ENCODE measurements around the gene CACNA2D4.

- TF ChIP-seq POLR2A (IDR thresholded peaks at IDR 0.05) = no peak
- TF ChIP-seq CTCF (IDR thresholded peaks at IDR 0.05) = no peak
- TF ChIP-seq POLR2AphosphoS5 (IDR thresholded peaks at IDR 0.05) = no peak
Observed at GRCh38 chr12:1836241-1836803, 82.1 kb downstream of the CACNA2D4 start.

Data from gastroesophageal sphincter (tissue), 3 donors.